Measurements from ENCODE around the gene TRIM29. TPM values are rescaled to one million over a fixed set of nuclear protein-coding genes. Genes with fewer than 3 reads are reported as not detected.

The TRIM29 gene
- total RNA-seq, 1 donor from 2014 or later: not detected

GRCh38 chr11:120124355-120124754 is 13.6 kb downstream of the TRIM29 start:
- DNase-seq (ENCODE audit: low read depth): no peak

GRCh38 chr11:120123946-120124345 is 14.0 kb downstream of the TRIM29 start:
- DNase-seq (ENCODE audit: low read depth): no peak

- no peak for DNase-seq (ENCODE audit: low read depth)
Observed at GRCh38 chr11:120122924-120123683, 14.8 kb downstream of the TRIM29 start.

GRCh38 chr11:120121914-120122473 is 15.9 kb downstream of the TRIM29 start:
- DNase-seq (ENCODE audit: low read depth): peak; percentile 47

- DNase-seq (ENCODE audit: low read depth): no peak
Observed at GRCh38 chr11:120121336-120121735, 16.6 kb downstream of the TRIM29 start.

GRCh38 chr11:120120805-120121335 is 17.0 kb downstream of the TRIM29 start:
- DNase-seq (ENCODE audit: low read depth): no peak

GRCh38 chr11:120119121-120119520 is 18.8 kb downstream of the TRIM29 start:
- DNase-seq (ENCODE audit: low read depth): no peak

GRCh38 chr11:120117991-120118390 is 19.9 kb downstream of the TRIM29 start:
- DNase-seq (ENCODE audit: low read depth): no peak

- DNase-seq (ENCODE audit: low read depth): no peak
Observed at GRCh38 chr11:120116966-120117365, 20.9 kb downstream of the TRIM29 start.

GRCh38 chr11:120115272-120116000 is 22.5 kb downstream of the TRIM29 start:
- DNase-seq (ENCODE audit: low read depth): no peak

GRCh38 chr11:120112174-120112796 is 25.6 kb downstream of the TRIM29 start:
- no peak for DNase-seq (ENCODE audit: low read depth)

GRCh38 chr11:120109531-120109930 is 28.4 kb downstream of the TRIM29 start:
- no peak for DNase-seq (ENCODE audit: low read depth)

GRCh38 chr11:120108785-120109168 is 29.1 kb downstream of the TRIM29 start:
- no peak for DNase-seq (ENCODE audit: low read depth)

GRCh38 chr11:120108154-120108784 is 29.6 kb downstream of the TRIM29 start:
- DNase-seq (ENCODE audit: low read depth): peak; percentile 56

GRCh38 chr11:120107692-120108091 is 30.2 kb downstream of the TRIM29 start:
- no peak for DNase-seq (ENCODE audit: low read depth)

- no peak for DNase-seq (ENCODE audit: low read depth)
Observed at GRCh38 chr11:120106354-120107150, 31.4 kb downstream of the TRIM29 start.

- DNase-seq (ENCODE audit: low read depth): no peak
Observed at GRCh38 chr11:120105576-120105975, 32.3 kb downstream of the TRIM29 start.

GRCh38 chr11:120104041-120104565 is 33.8 kb downstream of the TRIM29 start:
- no peak for DNase-seq (ENCODE audit: low read depth)

- DNase-seq (ENCODE audit: low read depth): no peak
Observed at GRCh38 chr11:120102864-120103122, 35.1 kb downstream of the TRIM29 start.

All from myocyte (in vitro differentiated cells).